ENCODE measurements around the gene ADK.

GRCh38 chr10:74510594-74510993 lies 359.6 kb downstream of the ADK start:
- TF ChIP-seq CTCF (IDR thresholded peaks at IDR 0.05; ENCODE audit: insufficient read depth, low read length) (no peak), GABPA (IDR thresholded peaks at IDR 0.05; ENCODE audit: low read depth) (no peak), REST (IDR thresholded peaks at IDR 0.05; ENCODE audit: insufficient replicate concordance, low read depth) (no peak)

Measured in HL-60 (cell line).